Caco-2 (cell line): ENCODE measurements around the gene ZNF593. TPM values are rescaled to one million over a fixed set of nuclear protein-coding genes. Genes with fewer than 3 reads are reported as not detected.

Experiments
- BruUV-seq: library from RNA; stranded (reverse); fragments of 400-500 nt; replicated peaks from 2 replicates; lab custom pipeline; 2021; lab: Mats Ljungman, UMichigan
- CTCF ChIA-PET: fragments of 300-600 bp; sonication (Branson Sonifier 250); formaldehyde crosslinking; loops from one replicate; lab custom pipeline; 2022; ENCODE audit warnings: antibody characterized with exemption; lab: Charles Lee
- POLR2A ChIA-PET: fragments of 300-600 bp; sonication (Branson Sonifier 250); formaldehyde crosslinking; loops from one replicate; lab custom pipeline; 2022; ENCODE audit warnings: antibody characterized with exemption; lab: Charles Lee
- DNase-seq, 2 experiments: peaks; one replicate each; pipeline versions ENCODE4 v3.0.0 to v3.0.0-alpha.2; 2020 to 2022
- H3K27me3 ChIP-seq: replicated peaks from 2 replicates; pipeline ENCODE4 v1.6.0; 2011; ENCODE audit warnings: low read length; ENCODE audit not compliant: control insufficient read depth, insufficient read depth
- H3K36me3 ChIP-seq: 2 replicates; pipeline ENCODE4 v1.5.1; 2011; ENCODE audit warnings: low read length; ENCODE audit not compliant: control insufficient read depth, insufficient read depth
- H3K4me1 ChIP-seq: fragments of 250-450 bp; sonication (Bioruptor Pico); 2 replicates; pipeline ENCODE4 v1.5.1; 2020; ENCODE audit warnings: mild to moderate bottlenecking
- H3K4me3 ChIP-seq: 2 replicates; pipeline ENCODE4 v1.5.1; 2011; ENCODE audit warnings: low read depth, mild to moderate bottlenecking, control low read depth, low read length
- H3K9me3 ChIP-seq: fragments of 250-450 bp; sonication (Bioruptor Pico); 2 replicates; pipeline ENCODE4 v1.5.1; 2020; ENCODE audit warnings: mild to moderate bottlenecking, moderate library complexity
- H3K27ac Mint-ChIP-seq: one replicate; pipeline ENCODE4 v1.8.0; 2022; ENCODE audit warnings: mixed read lengths; ENCODE audit not compliant: unreplicated experiment
- H3K27me3 Mint-ChIP-seq: one replicate; pipeline ENCODE4 v1.8.0; 2022; ENCODE audit warnings: mixed read lengths; ENCODE audit not compliant: insufficient read depth, unreplicated experiment
- H3K36me3 Mint-ChIP-seq: one replicate; pipeline ENCODE4 v1.8.0; 2022; ENCODE audit warnings: mild to moderate bottlenecking, mixed read lengths; ENCODE audit not compliant: insufficient read depth, unreplicated experiment
- H3K4me1 Mint-ChIP-seq: one replicate; pipeline ENCODE4 v1.8.0; 2022; ENCODE audit warnings: low read depth, mixed read lengths; ENCODE audit not compliant: unreplicated experiment
- H3K4me3 Mint-ChIP-seq: one replicate; pipeline ENCODE4 v1.8.0; 2022; ENCODE audit warnings: mild to moderate bottlenecking, moderate library complexity, mixed read lengths; ENCODE audit not compliant: unreplicated experiment
- H3K9me3 Mint-ChIP-seq: one replicate; pipeline ENCODE4 v1.8.0; 2022; ENCODE audit warnings: mixed read lengths; ENCODE audit not compliant: unreplicated experiment
- CTCF ChIP-seq, 2 experiments: fragments of 200-600 bp in 1 of 2; IDR thresholded peaks; 1 replicate in 1 of 2; 2 replicates in 1 of 2; pipeline versions ENCODE4 v1.5.1 to v1.8.0; 2011 to 2022; ENCODE audit warnings: antibody characterized with exemption in 1 of 2, control low read depth in 1 of 2, inconsistent platforms in 1 of 2, low read depth in 1 of 2, low read length in 1 of 2, mild to moderate bottlenecking in 1 of 2, moderate library complexity in 1 of 2; ENCODE audit not compliant: insufficient read depth in 1 of 2, severe bottlenecking in 1 of 2, unreplicated experiment in 1 of 2
- intact Hi-C: fragments of 100-400 bp; cut with micrococcal nuclease; formaldehyde crosslinking; loops from one replicate; pipeline ENCODE4 v1.10.0; 2022; ENCODE audit not compliant: unreplicated experiment
- total RNA-seq: library from RNA; stranded (reverse); gene quantifications from 2 replicates; pipeline ENCODE4 v1.2.3, GENCODE V29; 2022

ZNF593 gene
- total RNA-seq, 1 experiment from 2014 or later = 50.0 TPM

GRCh38 chr1:26168410-26169197 is 1.1 kb upstream of the ZNF593 start, which contains the start of gene C1orf232:
TSS of gene C1orf232 (minus strand) at chr1:26168963. CDS start at chr1:26168499, 464 bp downstream.
- H3K9me3 ChIP-seq = no peaks in the 10 kb centered on the region
- intact Hi-C loops = loop anchor here (1.0 kb wide), 1 partner anchor 66 kb away; the partner anchor contains the start of gene CEP85
- peaks cover 6% of the 10 kb centered on the region for H3K4me1 Mint-ChIP-seq
- no peaks in the 10 kb centered on the region for H3K36me3 ChIP-seq
- no peaks in the 10 kb centered on the region for H3K9me3 Mint-ChIP-seq
- peak within 1 kb of the TSS; percentile 81 for H3K4me3 ChIP-seq
- POLR2A ChIA-PET = no interaction called here
- no peaks in the 10 kb centered on the region for H3K27me3 ChIP-seq
- no peaks in the 10 kb centered on the region for H3K27me3 Mint-ChIP-seq
- no peak for DNase-seq
- no peak for TF ChIP-seq CTCF (IDR thresholded peaks at IDR 0.05; ENCODE audit: insufficient read depth in 1 of 2, low read depth in 1 of 2, low read length in 1 of 2, severe bottlenecking in 1 of 2, unreplicated experiment in 1 of 2)
- CTCF ChIA-PET = interaction anchor here (0.6 to 2.1 kb wide), 3 partner anchors 10 to 65 kb away, joined by 5 to 58 read pairs (median 8); partner anchors contain the start of genes CEP85 and CNKSR1
- peak within 1 kb of the TSS; percentile 79 for H3K4me3 Mint-ChIP-seq
- peak within 1 kb of the TSS; percentile 84 for H3K27ac Mint-ChIP-seq
- H3K36me3 Mint-ChIP-seq = peaks cover 9% of the 10 kb centered on the region
- BruUV-seq = no TSS peak
- H3K4me1 ChIP-seq = peaks cover 6% of the 10 kb centered on the region; the same call in 1 of the 2 replicates

GRCh38 chr1:26169198-26169554 is 532 bp upstream of the ZNF593 start:
- no peaks in the 10 kb centered on the region for H3K27me3 Mint-ChIP-seq
- CTCF ChIA-PET = interaction anchor here (0.6 to 2.1 kb wide), 12 partner anchors 9 to 133 kb away, joined by 3 to 58 read pairs (median 5); partner anchors contain the start of genes CATSPER4, CEP85, CNKSR1 and FAM110D
- DNase-seq = no peak
- peak overlapping the region; percentile 79 for H3K4me3 Mint-ChIP-seq
- no peak for TF ChIP-seq CTCF (IDR thresholded peaks at IDR 0.05; ENCODE audit: insufficient read depth in 1 of 2, low read depth in 1 of 2, low read length in 1 of 2, severe bottlenecking in 1 of 2, unreplicated experiment in 1 of 2)
- no TSS peak for BruUV-seq
- Histone ChIP-seq H3K36me3 (no peaks in the 10 kb centered on the region), H3K4me3 (peak overlapping the region; percentile 81), H3K4me1 (peaks cover 2% of the 10 kb centered on the region; the same call in 1 of the 2 replicates), H3K9me3 (no peaks in the 10 kb centered on the region), H3K27me3 (no peaks in the 10 kb centered on the region)
- H3K36me3 Mint-ChIP-seq = peaks cover 9% of the 10 kb centered on the region
- no peaks in the 10 kb centered on the region for H3K9me3 Mint-ChIP-seq
- intact Hi-C loops = loop anchor here (1.0 kb wide), 1 partner anchor 65 kb away; the partner anchor contains the start of gene CEP85
- POLR2A ChIA-PET = interaction anchor here (0.7 to 1.8 kb wide), 6 partner anchors 65 to 185 kb away, joined by 3 to 10 read pairs (median 4); partner anchors contain the start of genes CEP85, CRYBG2 and SH3BGRL3
- H3K4me1 Mint-ChIP-seq = peaks cover 6% of the 10 kb centered on the region
- peak overlapping the region; percentile 84 for H3K27ac Mint-ChIP-seq

- Histone ChIP-seq H3K4me1 (no peaks in the 10 kb centered on the region), H3K9me3 (no peaks in the 10 kb centered on the region), H3K4me3 (peak overlapping the region; percentile 81), H3K27me3 (no peaks in the 10 kb centered on the region), H3K36me3 (no peaks in the 10 kb centered on the region)
- Mint-ChIP-seq H3K27me3 (no peaks in the 10 kb centered on the region), H3K27ac (peak overlapping the region; percentile 84), H3K36me3 (peaks cover 9% of the 10 kb centered on the region), H3K4me1 (no peaks in the 10 kb centered on the region), H3K9me3 (no peaks in the 10 kb centered on the region), H3K4me3 (peak overlapping the region; percentile 79)
- TF ChIP-seq CTCF (IDR thresholded peaks at IDR 0.05; ENCODE audit: insufficient read depth in 1 of 2, low read depth in 1 of 2, low read length in 1 of 2, severe bottlenecking in 1 of 2, unreplicated experiment in 1 of 2) = no peak
- no peak for DNase-seq
- POLR2A ChIA-PET = interaction anchor here (0.6 to 1.8 kb wide), 4 partner anchors 26 to 539 kb away, joined by 4 to 15 read pairs (median 7); partner anchors contain the start of genes CEP85 and SH3BGRL3
- no TSS peak for BruUV-seq
- CTCF ChIA-PET = interaction anchor here (0.8 to 2.1 kb wide), 9 partner anchors 8 to 135 kb away, joined by 3 to 58 read pairs (median 6); partner anchors contain the start of genes CATSPER4, CEP85 and CNKSR1
- intact Hi-C loops = no loop called here
Measured at GRCh38 chr1:26170472-26170821, 739 bp downstream of the ZNF593 start.
